GM19238 (cell line): Measurements from ENCODE around the gene PCDH8.
"Not testable (repeated sequence)": the region's sequence is repeated elsewhere in the genome, so short reads cannot be mapped to it uniquely, and the experiment has no call there.

Source experiments
- DNase-seq: peaks from one replicate; pipeline ENCODE4 v3.0.0; 2011; ENCODE audit warnings: low spot score; ENCODE audit not compliant: insufficient read length

PCDH8 gene

GRCh38 chr13:52827839-52828238, 20.6 kb downstream of the PCDH8 start:
- no peak for DNase-seq

GRCh38 chr13:52817886-52818285, 30.6 kb downstream of the PCDH8 start:
- DNase-seq = not testable (repeated sequence)

GRCh38 chr13:52815330-52815729, 33.1 kb downstream of the PCDH8 start:
- DNase-seq = no peak

GRCh38 chr13:52812941-52813340, 35.5 kb downstream of the PCDH8 start:
- no peak for DNase-seq

- no peak for DNase-seq
These were observed 36.6 kb downstream of the PCDH8 start for GRCh38 chr13:52811841-52812240.

- DNase-seq = no peak
These were observed 37.9 kb downstream of the PCDH8 start for GRCh38 chr13:52810526-52810925.

GRCh38 chr13:52810011-52810410, 38.4 kb downstream of the PCDH8 start:
- DNase-seq = no peak

GRCh38 chr13:52809310-52809769, 39.1 kb downstream of the PCDH8 start:
- peak; percentile 64 for DNase-seq

- no peak for DNase-seq
These were observed 39.6 kb downstream of the PCDH8 start for GRCh38 chr13:52808842-52809219.

- no peak for DNase-seq
These were observed 42.4 kb downstream of the PCDH8 start for GRCh38 chr13:52806029-52806428.

GRCh38 chr13:52804202-52804641, 44.2 kb downstream of the PCDH8 start:
- no peak for DNase-seq

GRCh38 chr13:52800856-52801255, 47.6 kb downstream of the PCDH8 start:
- DNase-seq = no peak

GRCh38 chr13:52798770-52799430, 49.5 kb downstream of the PCDH8 start:
- no peak for DNase-seq

GRCh38 chr13:52797176-52797575, 51.3 kb downstream of the PCDH8 start:
- DNase-seq = no peak

GRCh38 chr13:52794589-52794988, 53.9 kb downstream of the PCDH8 start:
- no peak for DNase-seq

- DNase-seq = no peak
These were observed 54.9 kb downstream of the PCDH8 start for GRCh38 chr13:52793515-52794061.
